ENCODE results near the gene CACNA1A. TPM values are rescaled to one million over a fixed set of nuclear protein-coding genes. Genes with fewer than 3 reads are reported as not detected.
"Not testable (repeated sequence)": the region's sequence is repeated elsewhere in the genome, so short reads cannot be mapped to it uniquely, and the experiment has no call there.

CACNA1A gene
- total RNA-seq, 6 experiments from 2014 or later = 0.11 TPM; not detected in 5

GRCh38 chr19:13537454-13537853 is 31.2 kb upstream of the CACNA1A start:
- Histone ChIP-seq H3K4me1 (no peaks in the 10 kb centered on the region), H3K4me3 (no peak overlapping the region), H3K9me3 (no peaks in the 10 kb centered on the region), H3K27ac (no peak overlapping the region), H3K27me3 (no peaks in the 10 kb centered on the region), H3K36me3 (no peaks in the 10 kb centered on the region)
- intact Hi-C loops (cut with DNase I) = no loop called here
- no peak for TF ChIP-seq CTCF (IDR thresholded peaks at IDR 0.05)
- TF ChIP-seq POLR2A (IDR thresholded peaks at IDR 0.05) = no peak
- 67% methylated on average over 2 of the region's 6 CpGs for WGBS (ENCODE audit: insufficient coverage, low coverage, low lambda C conversion rate, missing lambda C conversion rate)
- no peak for ATAC-seq
- DNase-seq = no peak

GRCh38 chr19:13530720-13531119 is 24.4 kb upstream of the CACNA1A start:
- no peaks in the 10 kb centered on the region for H3K36me3 ChIP-seq
- WGBS (ENCODE audit: insufficient coverage, low coverage, low lambda C conversion rate, missing lambda C conversion rate) = 30% methylated on average over 6 of the region's 6 CpGs
- no peak for ATAC-seq
- no peak overlapping the region for H3K4me3 ChIP-seq
- no peaks in the 10 kb centered on the region for H3K4me1 ChIP-seq
- intact Hi-C loops (cut with DNase I) = no loop called here
- H3K27ac ChIP-seq = no peak overlapping the region
- TF ChIP-seq CTCF (IDR thresholded peaks at IDR 0.05) = no peak
- TF ChIP-seq POLR2A (IDR thresholded peaks at IDR 0.05) = no peak
- H3K9me3 ChIP-seq = no peaks in the 10 kb centered on the region
- DNase-seq = no peak
- H3K27me3 ChIP-seq = no peaks in the 10 kb centered on the region

GRCh38 chr19:13529721-13530120 is 23.4 kb upstream of the CACNA1A start:
- DNase-seq; ATAC-seq; H3K9me3 ChIP-seq; H3K27me3 ChIP-seq; H3K4me3 ChIP-seq; H3K4me1 ChIP-seq; H3K27ac ChIP-seq; H3K36me3 ChIP-seq; intact Hi-C loops (cut with DNase I): not testable (repeated sequence)
- WGBS (ENCODE audit: insufficient coverage, low coverage, low lambda C conversion rate, missing lambda C conversion rate) = 57% methylated on average over 2 of the region's 2 CpGs

- TF ChIP-seq CTCF (IDR thresholded peaks at IDR 0.05) (peak in 2 of 4 donors; percentile 7 to 16), POLR2A (IDR thresholded peaks at IDR 0.05) (no peak)
- ATAC-seq (no peak), DNase-seq (no peak)
- intact Hi-C loops (cut with DNase I) = no loop called here
- Histone ChIP-seq H3K4me1 (no peaks in the 10 kb centered on the region), H3K36me3 (no peaks in the 10 kb centered on the region), H3K27me3 (no peaks in the 10 kb centered on the region), H3K27ac (no peak overlapping the region), H3K4me3 (no peak overlapping the region), H3K9me3 (no peaks in the 10 kb centered on the region)
- 0% methylated on average over 2 of the region's 2 CpGs for WGBS (ENCODE audit: insufficient coverage, low coverage, low lambda C conversion rate, missing lambda C conversion rate)
Observed at GRCh38 chr19:13526552-13526951, 20.3 kb upstream of the CACNA1A start.

GRCh38 chr19:13521066-13521465 is 14.8 kb upstream of the CACNA1A start:
- intact Hi-C loops (cut with DNase I) = no loop called here
- no peaks in the 10 kb centered on the region for H3K4me1 ChIP-seq
- H3K27ac ChIP-seq = no peak overlapping the region
- ATAC-seq (no peak), DNase-seq (no peak)
- peaks cover 0 to 2% (median 0%) of the 10 kb centered on the region in 4 donors for H3K9me3 ChIP-seq
- no peaks in the 10 kb centered on the region for H3K36me3 ChIP-seq
- H3K4me3 ChIP-seq = no peak overlapping the region
- TF ChIP-seq CTCF (IDR thresholded peaks at IDR 0.05) = no peak
- TF ChIP-seq POLR2A (IDR thresholded peaks at IDR 0.05) = no peak
- no peaks in the 10 kb centered on the region for H3K27me3 ChIP-seq
